Adrenal gland (tissue), 12 donors: ENCODE measurements around the gene SNX8. TPM values are rescaled to one million over a fixed set of nuclear protein-coding genes. Genes with fewer than 3 reads are reported as not detected.
A peak's percentile ranks its signal among the peaks of the same experiment; 100 is the strongest.

Source experiments
- DNase-seq, 7 donors: peaks; one replicate each; pipeline ENCODE4 v3.0.0-alpha.2; 2019 to 2020
- H3K27ac ChIP-seq, 5 donors: fragments of 200-600 bp; sonication (generic) in 4 of 5; 1 replicate in 3 of 5; 2 replicates in 2 of 5; pipeline versions ENCODE4 v1.5.1 to v1.8.0; 2016 to 2020; ENCODE audit warnings: mild to moderate bottlenecking in 1 of 5
- H3K27me3 ChIP-seq: fragments of 200-600 bp; 2 replicates; pipeline ENCODE4 v1.8.0; 2021
- H3K36me3 ChIP-seq, 2 donors: fragments of 200-600 bp; replicated peaks in 1 of 2; 1 replicate in 1 of 2; 2 replicates in 1 of 2; pipeline versions ENCODE4 v1.5.1 to v1.8.0; 2018 to 2022
- H3K4me1 ChIP-seq, 2 donors: fragments of 200-600 bp; replicated peaks in 1 of 2; 1 replicate in 1 of 2; 2 replicates in 1 of 2; pipeline versions ENCODE4 v1.5.1 to v1.8.0; 2018 to 2021
- H3K4me3 ChIP-seq, 4 donors: fragments of 200-600 bp; sonication (generic) in 3 of 4; one replicate each; pipeline ENCODE4 v1.5.1; 2016 to 2018
- H3K9me3 ChIP-seq, 3 donors: fragments of 200-600 bp; sonication (generic) in 1 of 3; replicated peaks in 1 of 3; 1 replicate in 2 of 3; 2 replicates in 1 of 3; pipeline versions ENCODE4 v1.5.1 to v1.8.0; 2016 to 2021
- CTCF ChIP-seq, 6 experiments: fragments of 450-650 bp in 4 of 6; fragments of 200-600 bp in 2 of 6; sonication (generic) in 1 of 6; IDR thresholded peaks; 1 replicate in 5 of 6; 2 replicates in 1 of 6; pipeline versions ENCODE4 v1.5.1 to v1.8.0; 2016 to 2021; ENCODE audit warnings: antibody characterized with exemption in 6 of 6, mild to moderate bottlenecking in 2 of 6, moderate library complexity in 1 of 6
- POLR2A ChIP-seq, 2 donors: fragments of 450-650 bp; IDR thresholded peaks; one replicate each; pipeline ENCODE4 v1.6.1; 2017; ENCODE audit warnings: antibody characterized with exemption in 2 of 2, mild to moderate bottlenecking in 2 of 2, moderate library complexity in 1 of 2
- WGBS, 4 donors: extraction: QIAGEN DNeasy Blood & Tissue Kit in 2 of 4; methylation state at CpG; one replicate each; pipeline versions ENCODE4 v1.1.5 to v1.1.7; 2013 to 2017; 5-methylcytosine and 5-hydroxymethylcytosine counted together
- intact Hi-C, 2 donors: fragments of 100-400 bp; cut with DNase I; formaldehyde crosslinking; loops; one replicate each; pipeline versions ENCODE4 v1.14.1 to v1.15.0; 2022 to 2023
- microRNA-seq, 3 donors: library from miRNA; unstranded; fragments of <30 nt; microRNA quantifications; one replicate each; pipeline ENCODE4, GENCODE V29; 2017 to 2020
- polyA plus RNA-seq, 3 donors: library from polyadenylated mRNA; stranded (reverse); fragments of 200-250 nt in 2 of 3; fragments of 350-450 nt in 1 of 3; fragmentation: Illumina TruSeq in 1 of 3; extraction: RNeasy Lipid Tissue Mini Kit (QIAGEN cat#74804) in 1 of 3; gene quantifications; one replicate each; pipeline ENCODE4 v1.2.3, GENCODE V29; 2013 to 2014
- total RNA-seq, 9 donors: library from RNA; depleted of rRNA in 4 of 9; stranded (reverse); fragments of >200 nt in 4 of 9; fragments of 120-200 nt in 1 of 9; fragmentation: NEBNext Ultra II Directional in 1 of 9; extraction: Animal tissue kit (Norgen Biotek cat#: 25700) in 1 of 9; gene quantifications; one replicate each; pipeline versions ENCODE4 v1.1.0 to v1.2.4, GENCODE V29; 2013 to 2023
- donor health status: healthy with polysubstance abuse.
- donor health status: Bipolar disorder and iron deficiency.
- donor health status: DM: yes; HTN: yes; CAD: no.
- donor health status: DM: no; HTN: no; CAD: no.
- donor health status: DM: no; HTN: no; CAD: no.
- donor health status: DM: yes; HTN: yes; CAD: no.

SNX8 gene
- total and polyA plus RNA-seq, 12 donors, result 5.3 to 40.5 (median 25.9) TPM

DNA sequence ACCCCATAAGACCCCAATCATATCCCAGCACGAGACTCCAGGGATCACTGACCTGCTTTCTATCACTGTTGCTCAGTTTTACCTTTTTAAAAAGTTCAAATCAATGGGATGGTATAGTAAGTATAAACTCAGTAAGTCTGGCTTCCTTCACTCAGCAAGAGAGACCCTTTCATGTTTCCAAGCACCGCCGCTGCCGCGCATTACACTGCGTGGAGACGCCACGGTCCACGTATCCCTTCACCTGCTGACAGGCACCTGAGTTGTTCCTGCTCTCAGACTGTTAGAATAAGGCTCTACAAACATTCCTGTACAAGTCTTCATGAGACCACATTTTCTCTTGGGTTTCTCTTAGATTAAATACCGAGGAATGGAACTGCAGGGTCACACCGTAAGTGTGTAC lies 109.8 kb downstream of the SNX8 start:
- 95 to 99% (median 96%) methylated on average over 11 of the region's 11 CpGs for WGBS, 4 donors
- TF ChIP-seq POLR2A (IDR thresholded peaks at IDR 0.05), result no peak
- intact Hi-C loops, result loop anchor here in 1 of 2 donors (10.0 kb wide), 1 partner anchor 530 kb away; the partner anchor contains the start of gene ELFN1
- H3K9me3 ChIP-seq, result no peaks in the 10 kb centered on the region
- H3K36me3 ChIP-seq, result peaks cover 0 to 16% of the 10 kb centered on the region in 2 donors
- H3K4me1 ChIP-seq, result no peaks in the 10 kb centered on the region
- H3K27me3 ChIP-seq, result no peaks in the 10 kb centered on the region
- no peak for DNase-seq
- no peak overlapping the region for H3K27ac ChIP-seq
- no peak overlapping the region for H3K4me3 ChIP-seq

DNA sequence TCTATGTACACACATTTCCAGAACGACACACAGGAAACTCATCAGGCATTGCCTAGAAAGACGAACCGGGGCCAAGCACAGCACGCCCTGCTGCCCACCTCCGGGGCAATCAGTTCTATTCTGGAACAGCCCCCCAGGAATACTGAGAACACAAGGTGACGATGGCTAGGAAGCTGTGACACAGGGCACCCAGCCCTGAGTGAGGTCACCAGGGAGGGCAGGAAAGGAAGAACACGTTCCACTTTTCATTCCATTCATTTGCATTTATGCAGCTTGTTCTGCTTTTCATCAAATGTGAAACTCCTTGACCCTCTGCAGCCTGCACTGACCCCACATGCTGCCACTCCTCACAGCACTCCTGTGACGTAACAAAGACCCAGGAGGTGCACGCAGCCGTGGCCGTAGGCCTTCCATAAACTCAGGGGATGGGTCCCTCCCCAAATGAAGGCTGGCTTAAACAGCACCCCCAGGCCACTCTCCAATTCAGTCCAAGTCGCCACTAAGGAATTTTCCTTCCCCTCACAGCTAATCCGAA lies 110.4 kb downstream of the SNX8 start:
- H3K27ac ChIP-seq, result no peak overlapping the region

GRCh38 chr7:2202901-2203765 lies 111.1 kb downstream of the SNX8 start:
- Histone ChIP-seq H3K36me3 (peaks cover 0 to 11% of the 10 kb centered on the region in 2 donors), H3K4me1 (no peaks in the 10 kb centered on the region), H3K4me3 (no peak overlapping the region), H3K9me3 (no peaks in the 10 kb centered on the region), H3K27ac (no peak overlapping the region), H3K27me3 (no peaks in the 10 kb centered on the region)
- intact Hi-C loops, result loop anchor here in 1 of 2 donors (10.0 kb wide), 1 partner anchor 528 kb away; the partner anchor contains the start of gene ELFN1
- TF ChIP-seq POLR2A (IDR thresholded peaks at IDR 0.05), result no peak
- TF ChIP-seq CTCF (IDR thresholded peaks at IDR 0.05), result no peak
- peak in 2 of 7 donors; percentile 10 to 12 for DNase-seq
- WGBS, 4 donors, result 86 to 87% (median 87%) methylated on average over 14 to 20 of the region's 20 CpGs

More for the DNA sequence above, 110.4 kb downstream of the SNX8 start:
- no peak overlapping the region for H3K4me3 ChIP-seq
- H3K4me1 ChIP-seq, result no peaks in the 10 kb centered on the region
- 71 to 79% (median 76%) methylated on average over 13 of the region's 13 CpGs for WGBS, 4 donors
- peak in 1 of 7 donors; percentile 10 for DNase-seq
- no peak for TF ChIP-seq CTCF (IDR thresholded peaks at IDR 0.05)
- no peak for TF ChIP-seq POLR2A (IDR thresholded peaks at IDR 0.05)
- intact Hi-C loops, result loop anchor here in 1 of 2 donors (10.0 kb wide), 1 partner anchor 529 kb away; the partner anchor contains the start of gene ELFN1
- H3K36me3 ChIP-seq, result peaks cover 0 to 16% of the 10 kb centered on the region in 2 donors
- H3K27me3 ChIP-seq, result no peaks in the 10 kb centered on the region
- H3K9me3 ChIP-seq, result no peaks in the 10 kb centered on the region

GRCh38 chr7:2202361-2202761 lies 111.9 kb downstream of the SNX8 start:
- Histone ChIP-seq H3K9me3 (no peaks in the 10 kb centered on the region), H3K4me1 (no peaks in the 10 kb centered on the region), H3K4me3 (no peak overlapping the region), H3K27me3 (no peaks in the 10 kb centered on the region), H3K27ac (no peak overlapping the region), H3K36me3 (peaks cover 0 to 10% of the 10 kb centered on the region in 2 donors)
- intact Hi-C loops, result loop anchor here in 1 of 2 donors (10.0 kb wide), 1 partner anchor 528 kb away; the partner anchor contains the start of gene ELFN1
- DNase-seq, result peak in 2 of 7 donors; percentile 3 to 4
- TF ChIP-seq POLR2A (IDR thresholded peaks at IDR 0.05) (no peak), CTCF (IDR thresholded peaks at IDR 0.05) (no peak)
- WGBS, 4 donors, result 84 to 91% (median 90%) methylated on average over 14 of the region's 14 CpGs

Small RNAs within 50 kb of the gene (microRNA-seq; reads per million reads assigned to microRNA genes)
- 0.38 to 1.1 (median 0.89) reads per million in 3 donors for gene MIR6836

Other genes starting within 250 kb of the SNX8 start
- gene MAD1L1, start 81.5 kb downstream of the SNX8 start, total RNA-seq, result 10 to 100 TPM; 19.4 to 82.9 (median 28.4) TPM
- 10 to 100 TPM in 2 of 3 donors, 1 to 10 TPM in 1; 6.7 to 87.7 (median 57.0) TPM for gene MAD1L1, start 81.5 kb downstream of the SNX8 start, polyA plus RNA-seq
- 10 to 100 TPM; 16.8 to 36.7 (median 25.9) TPM for gene MRM2, start 72.2 kb downstream of the SNX8 start, total RNA-seq
- gene MRM2, start 72.2 kb downstream of the SNX8 start, polyA plus RNA-seq, result 10 to 100 TPM; 17.4 to 36.4 (median 20.3) TPM
- gene NUDT1, start 72.2 kb downstream of the SNX8 start, total RNA-seq, result 10 to 100 TPM in 3 of 9 donors, 1 to 10 TPM in 6; 3.8 to 13.3 (median 8.6) TPM
- 10 to 100 TPM in 1 of 3 donors, 1 to 10 TPM in 2; 2.5 to 17.3 (median 8.7) TPM for gene NUDT1, start 72.2 kb downstream of the SNX8 start, polyA plus RNA-seq
- gene EIF3B, start 40.4 kb upstream of the SNX8 start, total RNA-seq, result 100 to 1,000 TPM in 7 of 9 donors, 10 to 100 TPM in 2; 81.4 to 149 (median 110) TPM
- 100 to 1,000 TPM; 107 to 183 (median 107) TPM for gene EIF3B, start 40.4 kb upstream of the SNX8 start, polyA plus RNA-seq
- 10 to 100 TPM in 8 of 9 donors, 1 to 10 TPM in 1; 4.3 to 31.2 (median 21.4) TPM for gene CHST12, start 89.2 kb upstream of the SNX8 start, total RNA-seq
- gene CHST12, start 89.2 kb upstream of the SNX8 start, polyA plus RNA-seq, result 10 to 100 TPM in 2 of 3 donors, 1 to 10 TPM in 1; 2.5 to 22.3 (median 17.5) TPM
- not detected for gene GRIFIN, start 162.0 kb upstream of the SNX8 start, total RNA-seq
- not detected for gene GRIFIN, start 162.0 kb upstream of the SNX8 start, polyA plus RNA-seq
- gene LFNG, start 205.3 kb upstream of the SNX8 start, total RNA-seq, result 10 to 100 TPM in 6 of 9 donors, 1 to 10 TPM in 3; 3.7 to 26.1 (median 13.0) TPM
- 10 to 100 TPM in 2 of 3 donors, 1 to 10 TPM in 1; 1.4 to 20.7 (median 15.5) TPM for gene LFNG, start 205.3 kb upstream of the SNX8 start, polyA plus RNA-seq
- 10 to 100 TPM; 23.2 to 88.6 (median 68.5) TPM for gene BRAT1, start 241.1 kb upstream of the SNX8 start, total RNA-seq
- 100 to 1,000 TPM in 2 of 3 donors, 1 to 10 TPM in 1; 3.7 to 120 (median 101) TPM for gene BRAT1, start 241.1 kb upstream of the SNX8 start, polyA plus RNA-seq
- gene IQCE, start 244.5 kb upstream of the SNX8 start, total RNA-seq, result 10 to 100 TPM in 8 of 9 donors, 1 to 10 TPM in 1; 4.6 to 33.2 (median 13.8) TPM
- 10 to 100 TPM in 1 of 3 donors, 1 to 10 TPM in 2; 6.2 to 16.7 (median 7.9) TPM for gene IQCE, start 244.5 kb upstream of the SNX8 start, polyA plus RNA-seq